B cell (primary cell): ENCODE data around the gene ZNF835. TPM values are rescaled to one million over a fixed set of nuclear protein-coding genes. Genes with fewer than 3 reads are reported as not detected.

Experiments
- ATAC-seq: fragments of 200-7000 bp; cut with Tn5 transposase; one replicate; pipeline ENCODE4 v1.10.0; 2021; ENCODE audit warnings: low read depth, mild to moderate bottlenecking, moderate number of reproducible peaks, moderate library complexity
- CTCF ChIA-PET: fragments of 350-600 bp; sonication (Branson Sonifier 250); formaldehyde crosslinking; loops from one replicate; lab custom pipeline; 2021; ENCODE audit warnings: antibody characterized with exemption, inconsistent platforms; lab: Charles Lee
- POLR2A ChIA-PET: fragments of 350-600 bp; sonication (Branson Sonifier 250); formaldehyde crosslinking; loops from one replicate; lab custom pipeline; 2021; ENCODE audit warnings: antibody characterized with exemption; lab: Charles Lee
- DNase-seq: peaks from one replicate; pipeline ENCODE4 v3.0.0; 2013
- H2AFZ ChIP-seq: 2 replicates; pipeline ENCODE4 v1.6.1; 2012; ENCODE audit warnings: mild to moderate bottlenecking, low read depth, low read length; ENCODE audit not compliant: insufficient read depth, poor library complexity, severe bottlenecking
- H3K27ac ChIP-seq, 2 donors: 1 replicate in 1 of 2; 2 replicates in 1 of 2; pipeline ENCODE4 v1.5.1; 2012 to 2013; ENCODE audit warnings: low read length in 2 of 2, mild to moderate bottlenecking in 2 of 2, moderate library complexity in 1 of 2
- H3K27me3 ChIP-seq, 4 experiments: fragments of 200-600 bp in 1 of 4; sonication (generic) in 1 of 4; replicated peaks in 1 of 4; 1 replicate in 2 of 4; 2 replicates in 2 of 4; pipeline versions ENCODE4 v1.6.1 to v1.7.0; 2013 to 2016; ENCODE audit warnings: low read length in 3 of 4, mild to moderate bottlenecking in 2 of 4, mixed read lengths in 1 of 4, moderate library complexity in 1 of 4; ENCODE audit not compliant: insufficient read depth in 4 of 4, control insufficient read depth in 3 of 4; ENCODE audit errors: control extremely low read depth in 1 of 4
- H3K36me3 ChIP-seq, 2 experiments: replicated peaks in 1 of 2; 1 replicate in 1 of 2; 2 replicates in 1 of 2; pipeline versions ENCODE4 v1.6.1 to v1.7.1; 2013; ENCODE audit warnings: low read length in 1 of 2; ENCODE audit not compliant: insufficient read depth in 2 of 2, control insufficient read depth in 1 of 2; ENCODE audit errors: control extremely low read depth in 1 of 2, extremely low read depth in 1 of 2
- H3K4me1 ChIP-seq, 2 donors: fragments of 200-600 bp in 1 of 2; sonication (generic) in 1 of 2; 1 replicate in 1 of 2; 2 replicates in 1 of 2; pipeline versions ENCODE4 v1.5.1 to v1.6.1; 2013 to 2017; ENCODE audit warnings: low read length in 2 of 2; ENCODE audit not compliant: control insufficient read depth in 2 of 2, insufficient read depth in 2 of 2
- H3K4me2 ChIP-seq: replicated peaks from 2 replicates; pipeline ENCODE3; 2012; ENCODE audit warnings: mild to moderate bottlenecking, low read depth, low read length; ENCODE audit not compliant: poor library complexity, severe bottlenecking
- H3K4me3 ChIP-seq, 5 experiments: fragments of 200-600 bp in 1 of 5; sonication (generic) in 1 of 5; 1 replicate in 3 of 5; 2 replicates in 2 of 5; pipeline versions ENCODE4 v1.5.1 to v1.7.0; 2011 to 2016; ENCODE audit warnings: low read length in 4 of 5, mild to moderate bottlenecking in 4 of 5, low read depth in 2 of 5, control low read depth in 1 of 5, moderate library complexity in 1 of 5; ENCODE audit not compliant: insufficient read depth in 1 of 5; ENCODE audit errors: control extremely low read depth in 1 of 5, extremely low read depth in 1 of 5
- H3K79me2 ChIP-seq: fragments of 200-600 bp; sonication (generic); one replicate; pipeline ENCODE4 v1.6.0; 2016; ENCODE audit warnings: low read length; ENCODE audit not compliant: control insufficient read depth, insufficient read depth
- H3K9ac ChIP-seq: fragments of 200-600 bp; sonication (generic); 2 replicates; pipeline ENCODE4 v1.6.1; 2017; ENCODE audit warnings: mild to moderate bottlenecking, low read length, moderate library complexity
- H3K9me3 ChIP-seq, 3 donors: one replicate each; pipeline versions ENCODE4 v1.6.1 to v1.7.1; 2013; ENCODE audit warnings: low read length in 2 of 3; ENCODE audit not compliant: control insufficient read depth in 2 of 3, insufficient read depth in 1 of 3; ENCODE audit errors: control extremely low read depth in 1 of 3
- H4K20me1 ChIP-seq: 2 replicates; pipeline ENCODE4 v1.6.0; 2012; ENCODE audit warnings: mild to moderate bottlenecking, low read length; ENCODE audit not compliant: insufficient read depth, control insufficient read depth, poor library complexity, severe bottlenecking
- H3K27ac Mint-ChIP-seq: one replicate; pipeline ENCODE4 v1.8.0; 2021; ENCODE audit warnings: mixed read lengths
- H3K27me3 Mint-ChIP-seq: one replicate; pipeline ENCODE4 v1.8.0; 2021; ENCODE audit warnings: mixed read lengths
- H3K4me1 Mint-ChIP-seq: one replicate; pipeline ENCODE4 v1.8.0; 2021; ENCODE audit warnings: mixed read lengths
- H3K4me3 Mint-ChIP-seq: one replicate; pipeline ENCODE4 v1.8.0; 2021; ENCODE audit warnings: mixed read lengths
- H3K9me3 Mint-ChIP-seq: one replicate; pipeline ENCODE4 v1.8.0; 2022; ENCODE audit warnings: mixed read lengths; ENCODE audit not compliant: insufficient read depth
- EZH2 ChIP-seq: IDR thresholded peaks from 2 replicates; pipeline ENCODE4 v1.6.1; 2012; ENCODE audit warnings: borderline replicate concordance, low read depth, mild to moderate bottlenecking, moderate library complexity, low read length; ENCODE audit not compliant: insufficient read depth, poor library complexity, severe bottlenecking
- WGBS: methylation state at CpG from one replicate; pipeline ENCODE4 v1.1.5; 2013; ENCODE audit warnings: missing lambda C conversion rate; ENCODE audit not compliant: insufficient coverage; 5-methylcytosine and 5-hydroxymethylcytosine counted together
- intact Hi-C: fragments of 100-400 bp; cut with micrococcal nuclease; formaldehyde crosslinking; loops from one replicate; pipeline ENCODE4 v1.10.0; 2022
- polyA plus RNA-seq: library from polyadenylated mRNA; depleted of rRNA; stranded (reverse); fragments of >200 nt; gene quantifications from 2 replicates; pipeline ENCODE4 v1.2.3, GENCODE V29; 2012
- total RNA-seq, 2 donors: library from RNA; stranded (reverse); fragments of 120-200 nt in 1 of 2; gene quantifications; 1 replicate in 1 of 2; 2 replicates in 1 of 2; pipeline versions ENCODE4 v1.2.3 to v1.2.4, GENCODE V29; 2013 to 2022
- TF ChIP-seq, protein P1 (sequence below): fragments of 200-600 bp; IDR thresholded peaks from one replicate; pipeline ENCODE4 v1.8.0; 2022; ENCODE audit warnings: antibody characterized with exemption, mild to moderate bottlenecking

Gene ZNF835
- total and polyA plus RNA-seq, 2 donors (not counting 1 experiment from before 2014, with no cell fraction given), result 4.3 to 7.0 TPM

DNA sequence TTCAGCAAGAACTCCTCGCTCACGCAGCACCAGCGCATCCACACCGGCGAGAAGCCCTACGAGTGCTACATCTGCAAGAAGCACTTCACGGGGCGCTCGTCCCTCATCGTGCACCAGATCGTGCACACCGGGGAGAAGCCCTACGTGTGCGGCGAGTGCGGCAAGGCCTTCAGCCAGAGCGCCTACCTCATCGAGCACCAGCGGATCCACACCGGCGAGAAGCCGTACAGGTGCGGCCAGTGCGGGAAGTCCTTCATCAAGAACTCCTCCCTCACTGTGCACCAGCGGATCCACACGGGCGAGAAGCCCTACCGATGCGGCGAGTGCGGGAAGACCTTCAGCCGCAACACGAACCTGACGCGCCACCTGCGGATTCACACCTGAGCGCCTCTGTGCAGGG is 49.2 kb downstream of the ZNF835 start:
- H3K4me1 ChIP-seq, result no peaks in the 10 kb centered on the region
- H3K27ac Mint-ChIP-seq, result no peak overlapping the region
- ChIA-PET POLR2A (no interaction called here), CTCF (no interaction called here)
- H3K9me3 Mint-ChIP-seq, result peaks cover 9% of the 10 kb centered on the region
- no peak overlapping the region for H3K9ac ChIP-seq
- WGBS, result 98% methylated on average over 34 of the region's 37 CpGs
- H3K36me3 ChIP-seq, result peaks cover 0 to 21% of the 10 kb centered on the region in 2 experiments
- ATAC-seq (no peak), DNase-seq (no peak)
- H3K27ac ChIP-seq, result no peak overlapping the region
- H2AFZ ChIP-seq, result no peak overlapping the region
- no peaks in the 10 kb centered on the region for H3K4me1 Mint-ChIP-seq
- H3K9me3 ChIP-seq, result peaks cover 0 to 88% (median 36%) of the 10 kb centered on the region in 3 donors
- intact Hi-C loops, result no loop called here
- H3K27me3 Mint-ChIP-seq, result no peaks in the 10 kb centered on the region
- TF ChIP-seq, protein P1, sequence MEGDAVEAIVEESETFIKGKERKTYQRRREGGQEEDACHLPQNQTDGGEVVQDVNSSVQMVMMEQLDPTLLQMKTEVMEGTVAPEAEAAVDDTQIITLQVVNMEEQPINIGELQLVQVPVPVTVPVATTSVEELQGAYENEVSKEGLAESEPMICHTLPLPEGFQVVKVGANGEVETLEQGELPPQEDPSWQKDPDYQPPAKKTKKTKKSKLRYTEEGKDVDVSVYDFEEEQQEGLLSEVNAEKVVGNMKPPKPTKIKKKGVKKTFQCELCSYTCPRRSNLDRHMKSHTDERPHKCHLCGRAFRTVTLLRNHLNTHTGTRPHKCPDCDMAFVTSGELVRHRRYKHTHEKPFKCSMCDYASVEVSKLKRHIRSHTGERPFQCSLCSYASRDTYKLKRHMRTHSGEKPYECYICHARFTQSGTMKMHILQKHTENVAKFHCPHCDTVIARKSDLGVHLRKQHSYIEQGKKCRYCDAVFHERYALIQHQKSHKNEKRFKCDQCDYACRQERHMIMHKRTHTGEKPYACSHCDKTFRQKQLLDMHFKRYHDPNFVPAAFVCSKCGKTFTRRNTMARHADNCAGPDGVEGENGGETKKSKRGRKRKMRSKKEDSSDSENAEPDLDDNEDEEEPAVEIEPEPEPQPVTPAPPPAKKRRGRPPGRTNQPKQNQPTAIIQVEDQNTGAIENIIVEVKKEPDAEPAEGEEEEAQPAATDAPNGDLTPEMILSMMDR, result no peak
- TF ChIP-seq EZH2, result no peak
- no peak overlapping the region for H3K4me2 ChIP-seq
- H3K4me3 Mint-ChIP-seq, result no peak overlapping the region
- H3K27me3 ChIP-seq, result no peaks in the 10 kb centered on the region
- no peak overlapping the region for H3K4me3 ChIP-seq
- peaks cover 10% of the 10 kb centered on the region for H3K79me2 ChIP-seq
- H4K20me1 ChIP-seq, result no peaks in the 10 kb centered on the region

DNA sequence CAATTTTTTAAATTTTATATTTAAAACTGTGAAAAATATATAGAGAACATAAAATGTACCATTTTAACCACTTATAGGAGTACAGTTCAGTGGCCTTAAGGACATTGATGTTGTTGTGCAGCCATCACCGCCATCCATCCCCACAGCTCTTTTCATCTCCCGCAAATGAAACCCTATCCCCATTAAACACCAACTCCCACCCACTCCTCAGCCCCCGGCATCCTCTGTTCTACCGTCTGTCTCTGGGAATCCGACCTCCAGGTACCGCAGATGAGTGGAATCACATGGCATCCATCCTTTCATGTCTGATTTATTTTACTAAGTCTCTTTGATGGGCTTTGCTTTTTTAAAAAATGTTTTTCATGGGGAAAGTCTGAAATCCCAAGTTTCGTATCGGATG is 52.4 kb downstream of the ZNF835 start:
- Histone ChIP-seq H3K27me3 (no peaks in the 10 kb centered on the region), H3K27ac (no peak overlapping the region), H3K4me1 (no peaks in the 10 kb centered on the region), H3K36me3 (peaks cover 2 to 22% of the 10 kb centered on the region in 2 experiments), H4K20me1 (no peaks in the 10 kb centered on the region), H3K9ac (no peak overlapping the region), H3K4me2 (no peak overlapping the region), H3K9me3 (peaks cover 0 to 62% (median 54%) of the 10 kb centered on the region in 3 donors), H2AFZ (no peak overlapping the region), H3K79me2 (peaks cover 17% of the 10 kb centered on the region), H3K4me3 (no peak overlapping the region)
- TF ChIP-seq EZH2, result no peak
- TF ChIP-seq, protein P1, result no peak
- WGBS, result 97% methylated on average over 5 of the region's 8 CpGs
- peaks cover 18% of the 10 kb centered on the region for H3K9me3 Mint-ChIP-seq
- H3K27me3 Mint-ChIP-seq, result no peaks in the 10 kb centered on the region
- no peak for DNase-seq
- no peaks in the 10 kb centered on the region for H3K4me1 Mint-ChIP-seq
- intact Hi-C loops, result no loop called here
- ChIA-PET POLR2A (no interaction called here), CTCF (no interaction called here)
- H3K27ac Mint-ChIP-seq, result no peak overlapping the region
- H3K4me3 Mint-ChIP-seq, result no peak overlapping the region
- ATAC-seq, result no peak
